ENCODE measurements around the gene PAQR4. TPM values are rescaled to one million over a fixed set of nuclear protein-coding genes. Genes with fewer than 3 reads are reported as not detected.

PAQR4 gene
- total and polyA plus RNA-seq, 2 of the 13 experiments (the other 11 are each of a cell fraction or from before 2014, with no cell fraction given): 15.9 to 24.8 TPM

DNA sequence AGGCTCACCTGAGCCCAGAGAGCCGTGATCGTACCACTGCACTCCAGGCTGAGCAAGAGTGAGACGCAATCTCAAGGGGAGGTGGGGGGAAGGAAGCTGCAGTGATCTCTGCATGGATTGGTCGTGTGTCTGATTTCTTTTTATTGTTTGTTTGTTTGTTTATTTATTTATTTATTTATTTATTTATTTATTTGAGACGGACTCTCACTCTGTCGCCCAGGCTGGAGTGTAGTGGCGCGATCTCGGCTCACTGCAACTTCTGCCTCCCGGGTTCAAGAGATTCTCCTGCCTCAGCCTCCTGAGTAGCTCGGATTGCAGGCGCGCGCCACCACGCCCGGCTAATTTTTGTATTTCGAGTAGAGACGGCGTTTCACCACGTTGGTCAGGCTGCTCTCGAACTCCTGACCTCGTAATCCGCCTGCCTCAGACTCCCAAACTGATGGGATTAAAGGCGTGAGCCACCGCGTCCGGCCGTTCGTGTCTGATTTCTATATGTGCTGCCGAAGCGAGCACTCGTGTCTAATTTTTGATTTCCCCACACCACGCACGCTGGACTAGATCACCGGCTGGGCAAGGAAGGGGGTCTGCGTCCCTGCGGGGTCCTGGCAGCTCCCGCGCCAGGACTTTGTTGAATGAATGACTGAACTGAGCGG, 50.6 kb downstream of the PAQR4 start:
- H2AFZ ChIP-seq (ENCODE audit: low read length): no peak overlapping the region
- FAIRE-seq: no peak
- TF ChIP-seq, protein P1, sequence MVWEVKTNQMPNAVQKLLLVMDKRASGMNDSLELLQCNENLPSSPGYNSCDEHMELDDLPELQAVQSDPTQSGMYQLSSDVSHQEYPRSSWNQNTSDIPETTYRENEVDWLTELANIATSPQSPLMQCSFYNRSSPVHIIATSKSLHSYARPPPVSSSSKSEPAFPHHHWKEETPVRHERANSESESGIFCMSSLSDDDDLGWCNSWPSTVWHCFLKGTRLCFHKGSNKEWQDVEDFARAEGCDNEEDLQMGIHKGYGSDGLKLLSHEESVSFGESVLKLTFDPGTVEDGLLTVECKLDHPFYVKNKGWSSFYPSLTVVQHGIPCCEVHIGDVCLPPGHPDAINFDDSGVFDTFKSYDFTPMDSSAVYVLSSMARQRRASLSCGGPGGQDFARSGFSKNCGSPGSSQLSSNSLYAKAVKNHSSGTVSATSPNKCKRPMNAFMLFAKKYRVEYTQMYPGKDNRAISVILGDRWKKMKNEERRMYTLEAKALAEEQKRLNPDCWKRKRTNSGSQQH (CRISPR knock-in tag; IDR thresholded peaks at IDR 0.05; ENCODE audit: low read depth): peak; percentile 94; the same call in 1 of the 2 replicates
- TF ChIP-seq ARNT2 (CRISPR knock-in tag; IDR thresholded peaks at IDR 0.05; ENCODE audit: low read depth) (no peak), IKZF4 (CRISPR knock-in tag; IDR thresholded peaks at IDR 0.05; ENCODE audit: borderline replicate concordance, low read depth, not compliant biosample characterization) (no peak), ZBTB34 (CRISPR knock-in tag; IDR thresholded peaks at IDR 0.05) (no peak), ZNF225 (CRISPR knock-in tag; IDR thresholded peaks at IDR 0.05) (no peak), RBFOX2 (IDR thresholded peaks at IDR 0.05; ENCODE audit: low read depth, low read length) (no peak), ZBTB44 (CRISPR knock-in tag; IDR thresholded peaks at IDR 0.05) (no peak), EEA1 (CRISPR knock-in tag; IDR thresholded peaks at IDR 0.05; ENCODE audit: borderline replicate concordance) (no peak), SMAD3 (CRISPR knock-in tag; IDR thresholded peaks at IDR 0.05) (no peak), SAP130 (CRISPR knock-in tag; IDR thresholded peaks at IDR 0.05; ENCODE audit: low read depth) (0 out of 2 replicates have a peak, but pooled peaks have one; percentile 6), PHF21A (CRISPR knock-in tag; IDR thresholded peaks at IDR 0.05) (no peak), ZNF510 (CRISPR knock-in tag; IDR thresholded peaks at IDR 0.05; ENCODE audit: low read depth) (no peak), FOSL2 (CRISPR knock-in tag; IDR thresholded peaks at IDR 0.05) (no peak)

More for the DNA sequence above, 50.6 kb downstream of the PAQR4 start:
- H3K9ac ChIP-seq (ENCODE audit: insufficient read depth, low read depth, low read length): peak overlapping the region; percentile 62; the same call in 1 of the 2 replicates
- no peaks in the 10 kb centered on the region; a peak in 2 of 5 replicates for H3K27me3 ChIP-seq (ENCODE audit: control insufficient read depth in 1 of 2, insufficient read depth in 2 of 2, low read length in 2 of 2)
- H3K4me1 ChIP-seq (ENCODE audit: insufficient read depth, low read length): peaks cover 72% of the 10 kb centered on the region
- TSS peak; percentile 61 for BruUV-seq (replicated peaks)
- peaks cover 5% of the 10 kb centered on the region for H3K79me2 ChIP-seq (ENCODE audit: insufficient read depth, low read length)
- ChIA-PET POLR2A (interaction anchor here (0.9 to 18.8 kb wide), 12 partner anchors 8 to 139 kb away, joined by 3 to 750 read pairs (median 12); partner anchors contain the start of genes CLDN9, IL32, PAQR4 and PKMYT1), CTCF (ENCODE audit: low intra/inter-chr PET ratio, low total read pairs) (interaction anchor here (0.8 kb wide), 1 partner anchor 14 kb away, joined by 3 read pairs; no protein-coding TSS in a partner anchor)
- intact Hi-C loops (cut with micrococcal nuclease; ENCODE audit: unreplicated experiment): no loop called here
- H3K36me3 ChIP-seq (replicated peaks in 1 of 2; ENCODE audit: control insufficient read depth in 1 of 2, insufficient read depth in 2 of 2, low read length in 2 of 2): no peaks in the 10 kb centered on the region; a peak in 1 of 5 replicates
- no peak for DNase-seq (ENCODE audit: low spot score)
- H3K9me3 ChIP-seq (ENCODE audit: low read length): no peaks in the 10 kb centered on the region
- ATAC-seq: no peak
- peak overlapping the region; percentile 57 for H3K27ac ChIP-seq (ENCODE audit: extremely low read length, insufficient read depth, low read length)
- WGBS (ENCODE audit: low lambda C conversion rate): 50% methylated on average over 31 of the region's 40 CpGs
- in situ Hi-C loops (cut with HindIII; ENCODE audit: extremely low pct_ligation_motif_present, low pct_unique_long_range_greater_than_20kb): no loop called here
- H4K20me1 ChIP-seq (ENCODE audit: insufficient read depth, low read length): peaks cover 26% of the 10 kb centered on the region; the same call in 1 of the 2 replicates
- peak overlapping the region; percentile 60 to 93 (median 76); a peak in 5 of 6 replicates for H3K4me3 ChIP-seq (replicated peaks in 1 of 3; ENCODE audit: insufficient read depth in 1 of 3, low read depth in 2 of 3, low read length in 3 of 3)
- H3K4me2 ChIP-seq (ENCODE audit: low read depth, low read length): peak overlapping the region; percentile 74
